Naive thymus-derived CD4-positive, alpha-beta T cell (primary cell): Measurements from ENCODE around the gene TBC1D4. TPM values are rescaled to one million over a fixed set of nuclear protein-coding genes. Genes with fewer than 3 reads are reported as not detected.
A peak's percentile ranks its signal among the peaks of the same experiment; 100 is the strongest.

Experiments used
- ATAC-seq: fragments of 150-1000 bp; cut with Tn5 transposase; 2 replicates; pipeline ENCODE4 v1.10.0; 2021; ENCODE audit warnings: mild to moderate bottlenecking, moderate library complexity
- CTCF ChIA-PET: fragments of 350-600 bp; sonication (Branson Sonifier 250); formaldehyde crosslinking; loops from one replicate; lab custom pipeline; 2021; ENCODE audit warnings: antibody characterized with exemption; lab: Charles Lee
- POLR2A ChIA-PET: fragments of 350-600 bp; sonication (Branson Sonifier 250); formaldehyde crosslinking; loops from one replicate; lab custom pipeline; 2021; ENCODE audit warnings: antibody characterized with exemption, inconsistent platforms; lab: Charles Lee
- DNase-seq, 9 donors: peaks; one replicate each; pipeline versions ENCODE4 v3.0.0 to v3.0.0-alpha.2; 2020 to 2022; ENCODE audit warnings: mixed read lengths in 1 of 9
- H3K27ac ChIP-seq: one replicate; pipeline ENCODE4 v1.7.0; 2013; ENCODE audit warnings: mild to moderate bottlenecking, low read depth, low read length, moderate library complexity
- H3K27me3 ChIP-seq, 2 donors: one replicate each; pipeline ENCODE4 v1.7.0; 2013; ENCODE audit warnings: low read length in 2 of 2, mild to moderate bottlenecking in 2 of 2, moderate library complexity in 2 of 2; ENCODE audit not compliant: control insufficient read depth in 2 of 2, insufficient read depth in 2 of 2
- H3K36me3 ChIP-seq, 3 experiments: 1 replicate in 2 of 3; 2 replicates in 1 of 3; pipeline ENCODE4 v1.7.0; 2013; ENCODE audit warnings: low read length in 3 of 3, mild to moderate bottlenecking in 3 of 3, moderate library complexity in 1 of 3; ENCODE audit not compliant: insufficient read depth in 3 of 3, control insufficient read depth in 2 of 3
- H3K4me1 ChIP-seq, 2 donors: one replicate each; pipeline ENCODE4 v1.7.0; 2013; ENCODE audit warnings: low read length in 2 of 2, mild to moderate bottlenecking in 2 of 2, moderate library complexity in 1 of 2; ENCODE audit not compliant: control insufficient read depth in 2 of 2, insufficient read depth in 2 of 2
- H3K4me3 ChIP-seq: 2 replicates; pipeline ENCODE4 v1.7.0; 2013; ENCODE audit warnings: mild to moderate bottlenecking, low read length
- H3K9me3 ChIP-seq, 3 experiments: 1 replicate in 2 of 3; 2 replicates in 1 of 3; pipeline ENCODE4 v1.7.0; 2013; ENCODE audit warnings: low read length in 3 of 3; ENCODE audit not compliant: control insufficient read depth in 2 of 3
- H3K27ac Mint-ChIP-seq, 9 donors: one replicate each; pipeline ENCODE4 v1.8.0; 2020 to 2022; ENCODE audit warnings: mixed read lengths in 9 of 9, mild to moderate bottlenecking in 8 of 9, moderate library complexity in 5 of 9, inconsistent platforms in 2 of 9
- H3K27me3 Mint-ChIP-seq, 5 donors: one replicate each; pipeline ENCODE4 v1.8.0; 2021 to 2022; ENCODE audit warnings: mixed read lengths in 5 of 5, mild to moderate bottlenecking in 1 of 5
- H3K36me3 Mint-ChIP-seq, 5 donors: one replicate each; pipeline ENCODE4 v1.8.0; 2020 to 2022; ENCODE audit warnings: mixed read lengths in 5 of 5, mild to moderate bottlenecking in 3 of 5, inconsistent platforms in 1 of 5
- H3K4me1 Mint-ChIP-seq, 7 donors: one replicate each; pipeline ENCODE4 v1.8.0; 2020 to 2022; ENCODE audit warnings: mixed read lengths in 7 of 7, mild to moderate bottlenecking in 3 of 7, inconsistent platforms in 1 of 7
- H3K4me3 Mint-ChIP-seq, 10 donors: one replicate each; pipeline ENCODE4 v1.8.0; 2020 to 2022; ENCODE audit warnings: mild to moderate bottlenecking in 10 of 10, mixed read lengths in 10 of 10, moderate library complexity in 6 of 10, inconsistent platforms in 2 of 10
- H3K9me3 Mint-ChIP-seq, 11 donors: one replicate each; pipeline ENCODE4 v1.8.0; 2020 to 2022; ENCODE audit warnings: mixed read lengths in 11 of 11, mild to moderate bottlenecking in 4 of 11, inconsistent platforms in 1 of 11, moderate library complexity in 1 of 11
- intact Hi-C, 2 donors: fragments of 100-400 bp; cut with micrococcal nuclease; formaldehyde crosslinking; loops; one replicate each; pipeline ENCODE4 v1.15.1; 2023
- polyA plus RNA-seq, 2 donors: library from polyadenylated mRNA; unstranded; fragments of 300-500 nt; fragmentation: Illumina TruSeq; gene quantifications; one replicate each; pipeline ENCODE4 v1.2.3, GENCODE V29; 2021
- total RNA-seq, 6 experiments: library from RNA in 5 of 6; stranded (reverse) in 5 of 6; gene quantifications; 1 replicate in 5 of 6; 2 replicates in 1 of 6; pipeline ENCODE4 v1.2.3 and lab custom pipeline; 2021 to 2026

Gene TBC1D4
- total and polyA plus RNA-seq, 7 experiments from 2014 or later: 12.4 to 73.8 (median 42.7) TPM

DNA sequence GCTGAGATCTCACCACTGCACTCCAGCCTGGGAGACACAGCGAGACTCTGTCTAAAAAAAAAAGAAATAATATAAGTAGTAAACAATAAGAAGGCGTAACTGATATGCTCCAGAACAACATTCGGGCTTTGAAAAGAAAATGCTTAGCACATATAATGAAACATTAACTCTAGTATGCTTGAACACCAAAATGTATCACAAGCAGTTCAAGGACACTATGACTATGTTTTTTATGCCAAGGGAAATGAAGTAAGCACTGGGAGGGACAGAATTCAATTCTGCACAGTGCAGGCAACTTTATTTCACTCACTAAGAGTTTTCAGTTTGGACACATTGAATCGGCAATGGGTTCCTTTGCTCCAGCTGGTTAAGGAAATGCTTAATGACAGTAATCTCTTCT is 178.7 kb downstream of the TBC1D4 start:
- no peaks in the 10 kb centered on the region for H3K27me3 ChIP-seq
- no peak for DNase-seq
- Mint-ChIP-seq H3K36me3 (peaks cover 19 to 68% (median 57%) of the 10 kb centered on the region in 5 donors), H3K4me3 (no peak overlapping the region), H3K4me1 (peaks cover 4 to 31% (median 19%) of the 10 kb centered on the region in 7 donors), H3K9me3 (peaks cover 0 to 10% (median 0%) of the 10 kb centered on the region in 11 donors), H3K27ac (peak overlapping the region in 1 of 9 donors; percentile 21), H3K27me3 (no peaks in the 10 kb centered on the region)
- intact Hi-C loops: loop anchor here in 1 of 2 donors (2.0 kb wide), 1 partner anchor 14 kb away; no protein-coding TSS in a partner anchor
- POLR2A ChIA-PET: interaction anchor here (1.8 kb wide), 1 partner anchor 9 kb away, joined by 6 read pairs; no protein-coding TSS in a partner anchor
- CTCF ChIA-PET: no interaction called here
- H3K36me3 ChIP-seq: peaks cover 0 to 53% (median 0%) of the 10 kb centered on the region in 3 experiments
- H3K27ac ChIP-seq: no peak overlapping the region
- ATAC-seq: no peak
- H3K9me3 ChIP-seq: no peaks in the 10 kb centered on the region
- no peak overlapping the region for H3K4me3 ChIP-seq
- peaks cover 0 to 5% of the 10 kb centered on the region in 2 donors for H3K4me1 ChIP-seq

DNA sequence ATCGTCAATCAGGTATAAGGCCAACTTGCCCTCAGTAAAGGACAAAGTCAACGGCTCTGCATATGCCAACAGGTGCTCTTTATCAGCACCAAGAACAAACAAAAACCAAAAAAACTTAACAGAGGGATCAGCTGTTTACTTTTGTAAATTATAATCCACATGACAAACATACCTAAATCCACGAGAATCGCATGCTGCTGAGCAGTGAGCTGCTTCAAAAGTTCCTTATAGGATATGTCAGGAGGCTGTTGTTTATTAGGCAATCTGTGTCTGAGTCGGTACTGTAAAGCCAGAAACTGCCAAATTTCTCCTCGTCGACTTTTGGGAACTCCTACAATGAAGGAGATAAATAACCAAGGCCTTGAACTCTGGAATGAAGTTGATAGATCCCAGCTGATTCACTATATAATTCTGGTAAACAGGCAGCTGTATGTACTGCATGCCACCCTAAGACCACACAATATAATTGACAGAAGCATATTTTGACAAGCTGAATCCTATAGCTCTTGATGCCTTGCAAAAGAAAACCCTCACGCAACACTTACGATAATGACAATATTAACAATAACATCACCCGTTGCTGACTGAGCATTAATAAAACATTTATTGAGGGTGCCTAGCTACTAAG is 179.8 kb downstream of the TBC1D4 start:
- Mint-ChIP-seq H3K27ac (peak overlapping the region in 3 of 9 donors; percentile 18 to 54 (median 20)), H3K36me3 (peaks cover 19 to 64% (median 47%) of the 10 kb centered on the region in 5 donors), H3K9me3 (peaks cover 0 to 10% (median 0%) of the 10 kb centered on the region in 11 donors), H3K4me1 (peaks cover 4 to 41% (median 27%) of the 10 kb centered on the region in 7 donors), H3K4me3 (no peak overlapping the region), H3K27me3 (no peaks in the 10 kb centered on the region)
- Histone ChIP-seq H3K36me3 (peaks cover 0 to 45% (median 0%) of the 10 kb centered on the region in 3 experiments), H3K27me3 (no peaks in the 10 kb centered on the region), H3K4me1 (peaks cover 0 to 7% of the 10 kb centered on the region in 2 donors), H3K9me3 (no peaks in the 10 kb centered on the region), H3K4me3 (no peak overlapping the region), H3K27ac (no peak overlapping the region)
- POLR2A ChIA-PET: interaction anchor here (0.8 to 1.8 kb wide), 2 partner anchors 11 to 14 kb away, joined by 4 to 6 read pairs; no protein-coding TSS in a partner anchor
- DNase-seq (no peak), ATAC-seq (no peak)
- intact Hi-C loops: loop anchor here in 1 of 2 donors (2.0 kb wide), 1 partner anchor 15 kb away; no protein-coding TSS in a partner anchor
- CTCF ChIA-PET: no interaction called here

DNA sequence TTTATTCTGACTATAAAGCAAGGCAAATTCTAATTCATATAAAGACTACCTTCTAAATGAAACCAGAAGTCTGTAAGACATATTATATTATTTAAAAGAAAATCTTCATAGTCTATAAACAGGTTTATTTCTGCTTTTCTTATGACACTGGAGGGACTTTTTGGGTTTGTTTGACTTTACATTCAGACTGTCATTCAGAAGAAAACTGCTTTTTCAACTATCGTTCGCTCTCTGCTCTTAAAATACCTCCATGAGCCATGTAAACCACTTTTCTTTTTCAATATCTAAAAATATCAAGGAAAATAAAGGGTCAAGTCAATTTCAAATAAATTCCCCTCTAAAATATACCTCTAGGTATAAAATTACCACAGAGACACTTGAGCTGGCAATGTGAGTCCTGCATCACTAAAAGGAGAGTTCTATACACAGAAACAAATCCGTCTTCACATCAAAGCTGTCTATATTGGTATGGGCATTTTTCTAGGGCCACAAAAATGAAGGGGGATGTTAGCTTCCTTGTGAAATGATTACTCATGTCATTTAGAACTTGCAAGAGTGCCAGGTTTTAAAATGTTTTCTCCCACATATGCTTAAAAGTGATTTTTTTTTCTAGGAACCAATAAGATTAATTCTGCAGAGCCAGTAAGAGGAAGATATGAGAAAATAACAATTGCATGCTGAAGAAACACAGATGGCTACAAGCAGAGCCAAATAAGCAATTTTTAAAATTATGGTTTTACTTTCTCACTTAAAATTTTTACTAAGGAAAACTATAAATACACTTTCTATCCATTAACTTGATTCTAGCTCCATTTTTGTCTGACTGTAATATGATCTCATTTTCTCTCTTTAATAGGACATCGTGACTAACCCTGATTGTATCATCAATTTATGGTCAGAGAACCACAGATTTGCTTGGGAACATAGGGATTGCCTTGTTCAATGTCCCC is 181.8 kb downstream of the TBC1D4 start:
- Histone ChIP-seq H3K4me3 (no peak overlapping the region), H3K27me3 (no peaks in the 10 kb centered on the region), H3K36me3 (peaks cover 0 to 40% (median 0%) of the 10 kb centered on the region in 3 experiments), H3K4me1 (peaks cover 0 to 25% of the 10 kb centered on the region in 2 donors), H3K9me3 (no peaks in the 10 kb centered on the region), H3K27ac (no peak overlapping the region)
- ATAC-seq (peak; percentile 72), DNase-seq (no peak)
- Mint-ChIP-seq H3K27ac (peak overlapping the region in 8 of 9 donors; percentile 20 to 79 (median 60)), H3K9me3 (peaks cover 0 to 10% (median 0%) of the 10 kb centered on the region in 11 donors), H3K36me3 (peaks cover 13 to 54% (median 31%) of the 10 kb centered on the region in 5 donors), H3K27me3 (no peaks in the 10 kb centered on the region), H3K4me1 (peaks cover 14 to 56% (median 44%) of the 10 kb centered on the region in 7 donors), H3K4me3 (peak overlapping the region in 4 of 10 donors; percentile 12 to 51 (median 22))
- ChIA-PET POLR2A (interaction anchor here (1.5 kb wide), 1 partner anchor 13 kb away, joined by 4 read pairs; no protein-coding TSS in a partner anchor), CTCF (no interaction called here)
- intact Hi-C loops: loop anchor here in 1 of 2 donors (1.0 kb wide), 1 partner anchor 26 kb away; no protein-coding TSS in a partner anchor

DNA sequence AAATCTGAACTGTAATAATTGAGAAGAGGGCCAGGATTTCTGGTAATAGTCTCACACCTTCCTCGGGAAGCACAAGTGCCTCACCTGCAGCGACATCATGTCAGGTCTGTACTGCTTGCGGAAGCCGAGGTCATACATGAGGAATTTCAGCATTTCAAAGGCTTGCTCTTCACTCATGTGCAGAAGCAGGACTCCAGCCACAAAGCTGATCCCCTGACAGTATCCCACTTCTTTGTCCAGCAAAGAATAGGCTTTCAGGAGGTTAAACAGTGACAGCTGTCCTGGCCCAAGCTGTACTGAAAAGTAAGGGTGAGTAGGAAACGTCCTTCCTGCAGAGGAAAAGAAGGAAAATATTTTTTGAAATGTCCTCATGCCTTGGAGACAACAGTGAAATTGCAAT is 182.7 kb downstream of the TBC1D4 start:
- ChIA-PET CTCF (no interaction called here), POLR2A (no interaction called here)
- intact Hi-C loops: no loop called here
- Histone ChIP-seq H3K4me3 (no peak overlapping the region), H3K4me1 (peaks cover 0 to 26% of the 10 kb centered on the region in 2 donors), H3K27me3 (no peaks in the 10 kb centered on the region), H3K9me3 (no peaks in the 10 kb centered on the region), H3K36me3 (peaks cover 0 to 30% (median 0%) of the 10 kb centered on the region in 3 experiments), H3K27ac (no peak overlapping the region)
- Mint-ChIP-seq H3K4me3 (peak overlapping the region in 1 of 10 donors; percentile 39), H3K27ac (peak overlapping the region in 6 of 9 donors; percentile 9 to 79 (median 62)), H3K9me3 (peaks cover 0 to 1% (median 0%) of the 10 kb centered on the region in 11 donors), H3K27me3 (no peaks in the 10 kb centered on the region), H3K4me1 (peaks cover 11 to 65% (median 49%) of the 10 kb centered on the region in 7 donors), H3K36me3 (peaks cover 13 to 51% (median 28%) of the 10 kb centered on the region in 5 donors)
- no peak for DNase-seq
- no peak for ATAC-seq

DNA sequence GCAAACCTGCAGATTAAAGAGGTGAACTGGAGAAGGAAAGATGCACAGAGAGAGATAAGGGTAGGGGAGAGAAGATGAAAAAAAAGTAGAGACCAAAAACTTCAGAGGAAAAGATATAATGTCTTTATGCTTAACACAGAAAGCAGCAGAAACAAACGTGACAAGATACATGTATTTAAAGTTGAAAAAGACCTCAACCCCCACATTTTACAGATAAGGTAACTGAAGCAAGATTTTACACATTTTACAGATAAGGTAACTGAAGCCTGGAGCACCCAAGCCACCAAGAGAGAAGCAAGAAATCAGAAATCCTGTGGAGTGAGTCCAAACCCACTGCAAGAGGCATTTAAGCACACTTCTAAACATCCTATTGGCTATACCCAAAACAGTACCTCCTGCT is 185.3 kb downstream of the TBC1D4 start:
- ChIA-PET POLR2A (no interaction called here), CTCF (interaction anchor here (0.6 kb wide), 2 partner anchors 27 to 1541 kb away, joined by 5 to 8 read pairs; no protein-coding TSS in a partner anchor)
- Histone ChIP-seq H3K36me3 (peaks cover 0 to 7% (median 0%) of the 10 kb centered on the region in 3 experiments), H3K27ac (peak overlapping the region; percentile 42), H3K9me3 (no peaks in the 10 kb centered on the region), H3K27me3 (no peaks in the 10 kb centered on the region), H3K4me3 (no peak overlapping the region), H3K4me1 (peaks cover 0 to 26% of the 10 kb centered on the region in 2 donors)
- ATAC-seq (no peak), DNase-seq (no peak)
- Mint-ChIP-seq H3K9me3 (no peaks in the 10 kb centered on the region), H3K4me1 (peaks cover 11 to 72% (median 55%) of the 10 kb centered on the region in 7 donors), H3K4me3 (peak overlapping the region in 8 of 10 donors; percentile 16 to 79 (median 46)), H3K27me3 (no peaks in the 10 kb centered on the region), H3K27ac (peak overlapping the region in 7 of 9 donors; percentile 26 to 89 (median 76)), H3K36me3 (peaks cover 8 to 48% (median 24%) of the 10 kb centered on the region in 5 donors)
- intact Hi-C loops: loop anchor here in 1 of 2 donors (1.0 kb wide), 1 partner anchor 62 kb away; no protein-coding TSS in a partner anchor

DNA sequence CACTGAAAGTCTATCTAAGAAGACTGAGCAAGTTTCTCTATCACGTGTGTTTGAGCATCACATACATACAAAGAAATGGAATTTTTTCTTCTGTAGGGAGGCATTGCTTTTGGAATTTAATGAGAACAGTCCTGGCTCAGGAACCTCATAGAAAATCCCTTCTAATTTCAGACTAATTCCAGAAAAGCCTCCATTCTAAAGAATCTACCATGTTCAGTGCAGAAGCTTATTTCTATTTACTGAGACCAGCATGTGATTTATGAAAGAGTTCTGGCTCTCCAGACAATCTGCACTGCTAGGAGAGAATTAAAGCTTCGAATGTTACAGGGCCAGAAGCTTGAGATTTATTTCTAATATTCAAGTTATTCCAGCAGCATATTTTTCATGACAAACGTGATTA is 186.8 kb downstream of the TBC1D4 start:
- Histone ChIP-seq H3K27ac (no peak overlapping the region), H3K4me3 (no peak overlapping the region), H3K27me3 (no peaks in the 10 kb centered on the region), H3K4me1 (peaks cover 0 to 21% of the 10 kb centered on the region in 2 donors), H3K36me3 (peaks cover 0 to 7% (median 0%) of the 10 kb centered on the region in 3 experiments), H3K9me3 (no peaks in the 10 kb centered on the region)
- intact Hi-C loops: no loop called here
- POLR2A ChIA-PET: no interaction called here
- H3K27ac Mint-ChIP-seq: peak overlapping the region in 2 of 9 donors; percentile 65 to 69
- peaks cover 11 to 66% (median 49%) of the 10 kb centered on the region in 7 donors for H3K4me1 Mint-ChIP-seq
- H3K9me3 Mint-ChIP-seq: no peaks in the 10 kb centered on the region
- DNase-seq (no peak), ATAC-seq (no peak)
- H3K4me3 Mint-ChIP-seq: peak overlapping the region in 1 of 10 donors; percentile 53
- H3K36me3 Mint-ChIP-seq: peaks cover 16 to 54% (median 27%) of the 10 kb centered on the region in 5 donors
- H3K27me3 Mint-ChIP-seq: no peaks in the 10 kb centered on the region
- CTCF ChIA-PET: no interaction called here
